SH-SY5Y (cell line): ENCODE results near the gene ABR.

Experiments used
- GATA2 ChIP-seq: IDR thresholded peaks from 2 replicates; pipeline ENCODE4 v1.6.1; 2011; ENCODE audit warnings: mild to moderate bottlenecking, low read depth, low read length
- GATA3 ChIP-seq: IDR thresholded peaks from 2 replicates; pipeline ENCODE4 v1.6.1; 2011; ENCODE audit warnings: low read depth, mild to moderate bottlenecking, low read length, moderate library complexity

DNA sequence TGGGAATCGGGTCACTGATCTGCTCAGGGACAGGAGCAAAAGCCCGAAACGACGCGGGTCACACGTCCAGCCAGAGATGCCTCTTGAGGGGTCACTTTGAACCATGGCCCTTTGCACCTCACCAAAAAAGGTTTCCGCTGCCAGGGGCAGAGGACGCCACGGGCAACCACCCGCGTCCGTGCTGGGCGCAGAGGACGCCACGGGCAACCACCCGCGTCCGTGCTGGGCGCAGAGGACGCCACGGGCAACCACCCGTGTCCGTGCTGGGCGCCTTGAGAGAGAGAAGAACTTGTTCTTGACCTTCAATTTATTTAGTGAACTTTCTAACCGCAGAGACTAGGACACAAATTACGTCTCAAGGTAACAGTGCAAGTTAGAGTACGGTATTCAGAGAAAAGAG lies 147.4 kb downstream of the ABR start:
- TF ChIP-seq GATA2, result no peak
- TF ChIP-seq GATA3, result no peak
